NT2/D1 (cell line): ENCODE results near the gene COL20A1.

Source experiments
- YY1 ChIP-seq: IDR thresholded peaks from 2 replicates; pipeline ENCODE4 v1.6.1; 2011; ENCODE audit not compliant: insufficient read length, insufficient read depth
- ZNF274 ChIP-seq: IDR thresholded peaks from 2 replicates; pipeline ENCODE4 v1.6.1; 2011; ENCODE audit warnings: mild to moderate bottlenecking, low read depth, low read length

DNA sequence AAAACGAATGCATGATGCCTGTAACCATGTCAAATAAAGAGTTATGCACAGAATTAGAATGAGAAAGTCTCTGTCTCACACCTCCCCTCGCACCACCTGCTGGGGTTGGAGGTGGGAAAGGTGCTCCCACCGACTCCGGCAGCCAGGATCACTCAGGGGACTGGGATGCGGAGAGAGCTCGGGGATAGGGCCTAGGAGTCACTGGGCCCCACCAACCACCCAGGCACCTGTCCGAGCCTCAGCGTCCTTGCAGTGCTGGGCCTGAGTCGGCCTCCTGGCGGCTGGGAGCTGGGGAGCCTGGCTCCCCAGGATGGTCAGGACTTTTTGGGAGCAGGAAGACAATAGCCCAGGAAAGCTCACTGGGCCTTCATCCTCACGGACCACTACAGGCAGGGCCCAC lies 90.6 kb downstream of the COL20A1 start:
- TF ChIP-seq ZNF274 (no peak), YY1 (no peak)
